ENCODE measurements around the gene DERL3.

- TF ChIP-seq, protein P1, sequence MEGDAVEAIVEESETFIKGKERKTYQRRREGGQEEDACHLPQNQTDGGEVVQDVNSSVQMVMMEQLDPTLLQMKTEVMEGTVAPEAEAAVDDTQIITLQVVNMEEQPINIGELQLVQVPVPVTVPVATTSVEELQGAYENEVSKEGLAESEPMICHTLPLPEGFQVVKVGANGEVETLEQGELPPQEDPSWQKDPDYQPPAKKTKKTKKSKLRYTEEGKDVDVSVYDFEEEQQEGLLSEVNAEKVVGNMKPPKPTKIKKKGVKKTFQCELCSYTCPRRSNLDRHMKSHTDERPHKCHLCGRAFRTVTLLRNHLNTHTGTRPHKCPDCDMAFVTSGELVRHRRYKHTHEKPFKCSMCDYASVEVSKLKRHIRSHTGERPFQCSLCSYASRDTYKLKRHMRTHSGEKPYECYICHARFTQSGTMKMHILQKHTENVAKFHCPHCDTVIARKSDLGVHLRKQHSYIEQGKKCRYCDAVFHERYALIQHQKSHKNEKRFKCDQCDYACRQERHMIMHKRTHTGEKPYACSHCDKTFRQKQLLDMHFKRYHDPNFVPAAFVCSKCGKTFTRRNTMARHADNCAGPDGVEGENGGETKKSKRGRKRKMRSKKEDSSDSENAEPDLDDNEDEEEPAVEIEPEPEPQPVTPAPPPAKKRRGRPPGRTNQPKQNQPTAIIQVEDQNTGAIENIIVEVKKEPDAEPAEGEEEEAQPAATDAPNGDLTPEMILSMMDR (IDR thresholded peaks at IDR 0.05; ENCODE audit: low read length) = no peak
- no peak for TF ChIP-seq EZH2 (IDR thresholded peaks at IDR 0.05; ENCODE audit: borderline replicate concordance, low read length)
Measured at GRCh38 chr22:23786261-23786710, 52.5 kb downstream of the DERL3 start.
